Right renal pelvis (tissue), 4 donors: ENCODE results near the gene ARAP1. TPM values are rescaled to one million over a fixed set of nuclear protein-coding genes. Genes with fewer than 3 reads are reported as not detected.

Source experiments
- DNase-seq, 4 donors: peaks; one replicate each; pipeline ENCODE4 v3.0.0-alpha.2; 2013; ENCODE audit warnings: low read depth in 4 of 4, low spot score in 3 of 4, missing footprints in 1 of 4
- polyA plus RNA-seq, 4 donors: library from polyadenylated mRNA; unstranded; fragments of 120-200 nt; gene quantifications; one replicate each; pipeline ENCODE4 v1.2.1, GENCODE V29; 2013; ENCODE audit not compliant: insufficient read length in 4 of 4

The ARAP1 gene
- polyA plus RNA-seq, 4 donors = 62.1 to 85.6 (median 65.4) TPM

DNA sequence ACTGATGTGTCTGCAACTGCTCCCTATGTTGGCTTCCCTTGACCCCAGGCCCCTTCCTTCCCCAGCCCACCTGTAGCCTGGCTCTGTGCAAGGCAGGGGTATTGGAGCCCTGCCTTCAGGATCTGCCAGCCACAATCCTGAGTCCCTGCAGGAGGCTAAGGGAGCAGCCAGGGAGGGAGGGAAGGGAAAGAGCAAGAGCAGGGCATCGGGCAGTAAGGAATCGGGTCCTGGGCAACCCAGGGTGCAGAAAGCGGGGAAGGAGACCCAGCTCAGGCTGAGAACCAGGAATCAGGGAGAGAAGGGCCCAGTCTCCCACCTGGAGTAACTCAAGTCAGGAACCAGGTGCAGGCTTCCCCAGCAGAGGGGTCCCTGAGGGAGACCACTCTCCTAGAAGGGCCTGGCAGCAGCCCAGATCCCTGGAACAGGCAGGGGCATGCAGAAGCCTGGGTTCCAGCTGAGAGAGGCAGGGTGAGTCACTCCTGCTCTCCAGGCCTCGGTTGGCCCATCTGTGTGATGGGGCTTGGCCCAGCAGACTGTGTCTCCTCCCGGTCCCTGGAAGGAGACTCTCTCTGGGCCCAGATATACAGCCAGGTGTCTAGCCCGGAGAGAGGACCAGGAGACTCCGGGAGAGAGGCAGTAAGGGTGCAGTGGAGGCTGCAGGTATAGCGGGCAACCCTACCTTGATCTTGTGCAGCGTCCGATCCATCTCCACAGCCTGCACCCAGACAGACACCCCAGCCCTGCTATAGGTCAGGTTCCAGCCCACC lies 28.3 kb upstream of the ARAP1 start:
- DNase-seq = no peak

DNA sequence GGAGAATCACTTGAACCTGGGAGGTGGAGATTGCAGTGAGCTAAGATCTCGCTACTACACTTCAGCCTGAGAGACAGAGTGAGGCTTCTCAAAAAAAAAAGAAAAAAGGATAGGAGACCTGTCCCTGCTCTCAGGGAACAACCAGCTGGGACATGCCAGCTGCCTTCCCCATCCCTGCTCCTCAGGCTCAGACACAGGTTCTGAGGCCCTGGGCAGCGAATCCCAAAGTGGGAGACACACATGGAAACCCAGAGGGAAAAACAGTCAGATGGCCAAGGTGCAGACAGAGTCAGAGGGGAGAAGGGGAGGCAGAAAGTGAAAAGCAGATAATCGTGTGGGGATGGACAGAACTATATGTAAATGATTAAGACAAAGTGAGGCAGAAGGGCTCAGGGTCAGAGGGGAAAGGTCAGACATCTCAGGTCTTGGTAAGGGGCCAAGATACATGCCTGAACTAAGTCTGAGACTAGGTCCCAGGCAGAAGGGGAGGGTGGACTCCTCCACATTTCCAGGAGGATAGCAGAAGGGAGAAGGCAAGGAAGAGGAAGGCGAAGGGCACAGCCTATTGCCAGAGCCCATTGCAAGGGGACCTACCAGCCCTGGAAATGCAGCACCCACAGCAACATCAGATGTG lies 27.4 kb upstream of the ARAP1 start:
- DNase-seq = no peak

DNA sequence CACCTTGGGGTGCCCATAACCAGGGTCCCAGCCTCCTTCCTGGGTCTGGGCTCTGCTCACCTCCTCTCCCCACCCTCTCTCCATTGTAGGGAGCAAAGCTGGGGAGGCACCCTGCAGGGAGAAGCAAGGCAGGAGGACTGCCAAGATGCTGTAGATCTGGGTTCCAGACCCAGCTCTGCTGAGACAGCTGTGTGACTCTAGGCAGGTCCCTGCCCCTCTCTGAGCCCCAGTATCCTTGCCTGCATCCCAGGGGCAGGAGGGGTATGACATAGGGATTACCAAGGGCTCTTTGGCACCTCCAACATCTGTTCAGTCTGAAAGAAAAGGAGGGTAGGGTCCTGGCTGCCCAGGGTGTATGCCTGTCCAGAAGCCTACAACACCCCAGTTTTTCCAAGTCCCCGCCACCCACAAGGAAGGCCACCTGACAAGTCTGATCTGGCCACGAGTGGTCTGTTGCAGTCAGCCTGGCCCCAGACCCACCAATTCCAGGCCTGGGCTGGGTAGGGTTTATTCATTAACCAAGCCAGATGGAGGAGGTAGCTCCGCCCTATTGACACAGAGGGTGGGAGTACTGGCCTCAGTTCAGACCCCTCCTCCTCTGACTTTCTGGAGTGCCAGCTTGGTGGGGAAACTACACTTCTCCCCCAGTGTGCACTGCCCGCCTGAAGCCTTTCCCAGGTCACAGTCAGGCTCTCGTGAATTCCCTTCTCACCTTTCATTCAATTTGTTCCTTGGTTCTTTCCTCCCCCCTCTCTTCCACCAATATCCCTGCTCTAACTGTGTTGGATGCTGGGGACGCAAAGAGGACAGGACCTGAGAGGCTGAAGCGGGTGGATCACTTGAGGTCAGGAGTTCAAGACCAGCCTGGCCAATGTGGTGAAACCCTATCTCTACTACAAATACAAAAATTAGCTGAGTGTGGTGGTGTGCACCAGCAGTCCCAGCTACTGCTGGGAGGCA lies 26.6 kb upstream of the ARAP1 start:
- DNase-seq = peak in 1 of 4 donors; percentile 53

DNA sequence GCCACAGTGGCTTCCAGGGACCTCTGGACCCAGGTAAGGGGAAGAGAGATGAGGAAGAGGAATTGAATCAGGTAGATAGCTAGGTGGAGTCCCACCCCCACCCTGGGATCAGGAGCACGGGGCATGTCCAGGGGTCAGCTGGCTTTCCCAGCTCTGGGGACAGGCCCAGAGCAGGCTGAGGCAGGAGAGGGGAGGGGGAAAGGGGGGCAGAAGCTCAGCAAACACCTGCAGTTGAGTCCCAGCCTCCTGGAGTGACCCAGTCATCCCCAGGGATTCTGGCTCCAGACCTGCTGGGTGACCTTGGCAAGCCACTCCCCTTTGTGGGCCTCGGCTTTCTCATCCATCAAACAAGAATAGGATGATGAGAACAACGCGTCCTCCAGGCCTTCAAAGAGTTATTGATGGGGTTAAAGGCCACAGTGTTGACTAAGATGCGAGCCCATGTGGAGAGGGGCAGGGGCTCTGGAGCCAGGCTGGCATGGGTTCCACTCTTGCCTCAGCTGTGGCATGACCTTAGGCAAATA lies 25.6 kb upstream of the ARAP1 start:
- DNase-seq = no peak

DNA sequence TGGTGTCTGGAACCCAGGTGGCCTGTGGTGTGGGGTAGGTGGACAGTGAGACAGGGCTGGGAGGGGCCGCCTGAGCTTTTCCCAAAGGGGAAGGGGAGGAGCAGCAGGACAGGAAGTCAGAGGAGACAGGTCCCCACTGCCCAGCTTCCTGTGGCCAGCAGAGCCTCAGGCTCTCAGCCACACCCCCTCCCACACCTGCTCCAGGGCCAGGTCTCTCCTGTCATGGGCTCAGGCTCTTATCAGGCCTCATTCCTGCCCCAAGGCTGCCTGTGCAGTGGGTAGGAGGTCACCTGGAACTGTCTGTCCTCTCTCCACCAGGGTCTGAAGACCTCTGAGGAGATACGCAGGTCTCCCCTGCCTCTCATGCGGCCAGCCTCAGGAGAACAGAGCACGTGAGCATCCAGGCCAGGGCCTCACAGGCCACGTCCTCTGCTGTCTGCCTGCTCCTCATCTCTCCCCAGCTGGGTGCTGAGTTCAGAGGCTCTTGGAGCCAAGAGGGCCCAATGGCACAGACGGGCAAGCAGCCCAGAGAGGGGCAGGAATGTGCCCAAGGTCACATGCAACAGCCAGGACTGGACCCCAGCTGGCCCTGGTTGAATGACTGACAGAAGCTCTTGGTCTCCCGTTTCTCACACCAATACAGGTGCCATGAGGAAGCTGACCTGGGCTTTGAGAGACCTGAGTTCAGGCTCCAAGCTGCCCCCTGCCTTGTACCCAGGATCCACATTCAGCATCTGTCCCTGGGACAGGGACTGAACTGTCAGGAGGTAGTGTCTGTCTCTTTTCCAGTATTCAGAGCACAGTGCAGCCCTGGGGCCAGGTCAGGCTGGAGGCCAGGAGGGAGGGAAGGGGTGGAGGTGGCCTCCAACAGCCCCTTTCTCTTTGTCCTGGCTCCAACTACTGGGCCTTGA lies 24.9 kb upstream of the ARAP1 start:
- DNase-seq = no peak

DNA sequence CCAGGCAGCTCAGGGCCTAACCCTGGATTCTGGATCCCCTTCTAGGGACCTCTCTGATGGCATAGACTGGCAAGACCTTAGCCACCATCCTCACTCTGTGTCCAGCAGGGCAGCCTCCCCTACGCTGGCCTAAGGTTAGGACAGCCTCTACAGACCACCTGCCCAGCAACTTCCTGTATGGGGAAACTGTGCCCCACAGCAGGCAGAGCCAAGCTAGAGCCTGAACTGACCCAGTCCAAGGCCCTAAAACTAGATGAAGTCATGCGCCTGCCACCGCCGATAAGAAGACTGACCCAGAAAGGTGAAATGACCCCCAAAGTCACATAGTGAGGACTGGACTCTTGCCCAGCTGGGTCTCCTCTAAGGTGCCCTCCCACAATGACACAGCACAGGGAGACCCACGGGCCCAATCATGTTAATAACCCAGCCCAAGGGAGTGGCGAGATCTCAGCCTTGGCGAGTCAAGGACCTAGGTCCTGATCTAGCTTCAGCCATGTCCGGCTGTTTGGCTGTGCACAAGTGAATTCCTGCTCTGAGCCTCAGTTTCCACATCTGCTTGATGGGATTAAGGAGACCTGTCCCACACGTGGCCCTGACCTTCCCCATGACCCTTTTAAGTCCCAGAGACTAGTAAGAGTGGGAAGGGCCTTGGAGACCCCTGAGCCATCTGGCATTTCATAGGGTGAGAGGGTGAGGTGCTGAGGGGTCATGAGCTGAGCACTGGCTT lies 24.1 kb upstream of the ARAP1 start:
- no peak for DNase-seq

DNA sequence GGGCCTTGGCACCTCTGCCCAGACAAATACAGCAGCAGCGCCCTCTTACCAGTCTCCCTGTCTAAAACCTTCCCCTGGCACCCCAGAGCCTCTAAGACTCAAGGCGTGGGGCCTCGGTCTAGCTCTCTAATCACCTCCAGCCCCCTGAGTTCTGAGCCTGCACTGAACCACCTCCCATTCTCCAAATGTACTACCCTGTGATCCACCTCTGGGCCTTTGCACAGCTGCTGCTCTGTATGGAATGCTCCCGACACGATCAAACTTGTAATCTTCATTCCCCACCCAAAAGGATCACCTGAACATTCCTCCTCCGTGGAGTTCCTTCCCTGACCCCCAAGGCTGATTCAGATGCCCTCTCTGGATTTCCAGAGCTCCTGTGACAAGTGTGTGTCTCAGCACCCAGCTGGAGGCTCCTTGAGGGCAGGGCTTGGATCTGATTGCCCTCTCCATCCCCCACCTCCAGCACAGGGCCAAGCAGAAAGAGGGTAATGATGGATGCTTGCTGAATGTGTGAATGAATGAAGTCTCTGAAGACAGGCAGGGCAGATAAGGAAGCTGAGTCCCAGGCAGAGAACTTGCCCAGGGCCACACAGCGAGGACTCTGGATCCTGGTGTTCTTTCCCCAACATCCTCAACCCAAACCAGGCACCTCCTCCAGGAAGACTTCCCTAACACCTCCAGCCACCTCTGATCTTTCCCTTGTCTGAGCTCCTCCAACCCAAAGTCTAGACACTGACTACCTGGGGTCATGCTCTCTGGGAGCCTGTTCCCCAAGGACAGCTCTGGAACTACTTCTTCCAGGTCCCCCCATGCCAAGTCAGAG lies 23.3 kb upstream of the ARAP1 start:
- no peak for DNase-seq

DNA sequence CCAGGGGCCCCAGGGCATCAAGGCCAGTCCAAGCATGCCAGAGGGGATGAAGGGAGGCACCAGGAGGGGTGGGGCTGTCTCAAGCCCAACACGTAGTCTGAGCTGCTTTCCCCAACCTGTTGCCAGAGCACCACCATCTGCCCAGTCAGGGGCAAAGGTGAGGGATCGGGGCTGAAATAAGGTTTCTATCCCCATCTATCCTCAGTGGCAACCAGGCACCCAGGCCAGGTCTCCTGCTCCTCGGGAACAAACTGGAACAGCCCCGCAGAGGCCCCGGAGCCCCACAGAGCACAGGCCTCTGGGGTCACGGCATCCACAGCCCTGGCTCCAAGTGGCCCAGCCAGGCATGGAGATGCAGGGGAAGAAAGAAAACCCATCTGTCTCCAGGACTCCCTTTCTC lies 22.3 kb upstream of the ARAP1 start:
- no peak for DNase-seq

DNA sequence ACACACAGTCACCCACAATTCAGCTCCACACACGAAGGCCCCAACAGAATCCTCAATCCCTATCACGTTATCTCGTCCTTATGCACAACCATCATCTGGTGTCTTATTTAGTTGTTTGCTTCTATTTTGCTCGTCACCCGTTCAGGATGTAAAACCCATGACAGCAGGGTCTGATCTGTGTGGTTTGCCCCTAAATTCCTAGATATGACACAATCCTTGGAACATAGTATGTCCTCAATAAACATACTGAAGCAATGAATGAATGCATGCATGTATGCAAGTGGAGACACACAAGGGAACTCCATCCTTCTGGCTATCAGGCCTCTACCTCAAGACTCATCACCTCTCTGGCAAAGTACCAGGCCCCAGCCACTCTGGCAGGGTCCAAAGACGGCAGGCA lies 21.5 kb upstream of the ARAP1 start:
- no peak for DNase-seq

DNA sequence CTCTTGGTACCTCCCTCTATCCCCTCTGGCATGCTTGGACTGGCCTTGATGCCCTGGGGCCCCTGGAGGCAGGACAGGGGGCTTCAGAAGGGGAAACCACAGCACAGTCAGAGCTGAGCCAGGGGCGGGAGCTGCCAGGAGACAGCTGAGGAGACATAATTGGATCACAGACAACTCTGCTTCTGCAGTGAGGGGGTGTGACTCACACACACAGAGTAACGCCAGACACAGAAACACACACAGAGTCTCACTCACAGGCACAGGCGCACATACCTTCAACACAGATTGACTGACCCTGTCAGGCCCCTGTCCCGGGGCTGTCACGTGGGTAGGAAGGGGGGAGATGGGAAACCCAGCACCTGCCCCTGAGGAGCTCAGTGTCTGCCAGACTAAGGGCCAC lies 21.1 kb upstream of the ARAP1 start:
- no peak for DNase-seq

DNA sequence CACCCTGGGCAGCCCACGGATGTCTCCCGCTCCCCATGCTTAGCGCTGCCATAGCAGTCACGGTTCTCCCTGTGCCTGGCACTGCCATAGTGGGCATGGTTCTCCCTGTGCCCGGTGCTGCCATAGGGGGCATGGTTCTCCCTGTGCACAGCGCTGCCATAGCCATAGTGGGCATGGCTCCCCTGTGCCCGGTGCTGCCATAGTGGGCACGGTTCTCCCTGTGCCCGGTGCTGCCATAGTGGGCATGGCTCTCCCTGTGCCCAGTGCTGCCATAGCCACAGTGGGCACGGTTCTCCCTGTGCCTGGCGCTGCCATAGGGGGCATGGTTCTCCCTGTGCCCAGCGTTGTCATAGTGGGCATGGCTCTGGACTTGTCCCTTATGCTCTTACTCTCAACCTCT lies 19.9 kb upstream of the ARAP1 start:
- DNase-seq = no peak

DNA sequence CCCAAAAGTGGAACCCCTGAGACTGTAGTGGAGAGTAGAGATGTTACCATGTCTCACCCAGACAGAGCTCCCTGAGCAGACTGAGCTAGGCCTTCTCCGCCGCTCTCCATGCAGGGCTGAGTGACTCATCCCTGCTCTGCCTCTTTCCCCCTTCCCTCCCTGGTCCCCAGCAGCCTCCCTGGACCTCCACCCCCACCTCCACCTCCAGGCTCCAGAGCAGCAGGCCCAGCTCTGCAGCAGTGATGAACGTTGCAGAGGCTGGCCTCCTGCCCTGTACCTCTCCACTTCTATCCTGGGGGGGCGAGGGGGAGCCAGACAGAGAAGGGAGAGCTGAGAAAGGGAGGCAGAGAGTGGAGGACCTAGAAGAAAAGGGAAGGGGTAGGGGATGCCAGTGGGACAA lies 19.3 kb upstream of the ARAP1 start:
- no peak for DNase-seq

DNA sequence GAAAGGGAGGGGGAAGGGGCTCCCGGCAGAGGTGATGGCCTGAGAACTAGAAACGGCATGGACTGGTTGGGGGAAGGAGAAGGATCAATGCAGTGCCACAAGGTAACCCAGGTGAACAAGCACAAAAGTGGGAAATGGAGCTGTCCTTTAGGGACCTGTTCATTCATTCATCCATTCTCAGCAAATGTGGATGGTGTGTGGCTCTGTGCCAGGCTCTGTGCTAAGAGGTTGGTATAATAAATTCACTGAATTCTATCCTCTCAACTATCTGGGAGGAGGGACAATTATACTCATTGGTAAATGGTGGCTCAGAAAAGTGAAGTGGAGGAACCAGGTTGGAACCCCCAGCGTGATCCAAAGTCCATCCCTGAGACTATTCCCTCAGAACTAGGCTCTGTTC lies 18.6 kb upstream of the ARAP1 start:
- DNase-seq = no peak

DNA sequence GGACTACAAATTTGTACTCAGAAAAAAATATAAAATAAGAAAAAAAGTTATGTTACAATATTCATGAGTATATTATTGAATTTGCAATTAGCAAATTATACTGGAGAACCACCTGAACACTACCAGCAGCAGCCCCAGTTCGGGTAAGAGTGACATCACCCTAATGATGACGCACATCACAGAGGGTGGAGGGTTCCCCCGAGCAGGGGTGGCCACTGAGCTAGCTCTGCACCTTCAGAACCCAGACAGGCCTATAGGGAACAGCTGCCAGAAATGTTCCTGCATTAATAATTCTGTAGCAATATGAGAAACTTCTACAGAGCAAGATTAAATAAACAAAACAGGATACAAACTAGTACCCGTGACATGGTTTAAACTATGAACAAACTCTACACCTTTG lies 17.5 kb upstream of the ARAP1 start:
- DNase-seq = no peak

DNA sequence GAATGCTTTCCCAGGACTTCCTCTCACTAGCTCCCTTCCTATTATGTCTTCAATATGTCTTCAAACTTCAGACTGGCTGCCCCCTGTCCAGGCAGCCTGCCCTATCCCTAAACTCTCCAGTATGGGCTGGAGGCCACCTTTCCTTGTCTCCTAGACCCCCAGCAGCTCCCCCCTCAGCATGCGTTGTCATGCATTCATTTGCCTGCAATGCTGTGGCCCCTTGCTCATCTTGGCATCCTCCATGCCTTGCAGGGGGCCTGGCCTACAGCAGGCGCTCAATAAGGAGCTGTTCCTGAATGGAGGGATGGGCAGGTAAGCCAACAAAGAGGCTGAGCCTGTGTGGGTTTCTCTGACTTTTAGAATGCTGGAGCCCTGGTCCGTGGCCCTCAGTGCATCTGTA lies 16.4 kb upstream of the ARAP1 start:
- DNase-seq = no peak

DNA sequence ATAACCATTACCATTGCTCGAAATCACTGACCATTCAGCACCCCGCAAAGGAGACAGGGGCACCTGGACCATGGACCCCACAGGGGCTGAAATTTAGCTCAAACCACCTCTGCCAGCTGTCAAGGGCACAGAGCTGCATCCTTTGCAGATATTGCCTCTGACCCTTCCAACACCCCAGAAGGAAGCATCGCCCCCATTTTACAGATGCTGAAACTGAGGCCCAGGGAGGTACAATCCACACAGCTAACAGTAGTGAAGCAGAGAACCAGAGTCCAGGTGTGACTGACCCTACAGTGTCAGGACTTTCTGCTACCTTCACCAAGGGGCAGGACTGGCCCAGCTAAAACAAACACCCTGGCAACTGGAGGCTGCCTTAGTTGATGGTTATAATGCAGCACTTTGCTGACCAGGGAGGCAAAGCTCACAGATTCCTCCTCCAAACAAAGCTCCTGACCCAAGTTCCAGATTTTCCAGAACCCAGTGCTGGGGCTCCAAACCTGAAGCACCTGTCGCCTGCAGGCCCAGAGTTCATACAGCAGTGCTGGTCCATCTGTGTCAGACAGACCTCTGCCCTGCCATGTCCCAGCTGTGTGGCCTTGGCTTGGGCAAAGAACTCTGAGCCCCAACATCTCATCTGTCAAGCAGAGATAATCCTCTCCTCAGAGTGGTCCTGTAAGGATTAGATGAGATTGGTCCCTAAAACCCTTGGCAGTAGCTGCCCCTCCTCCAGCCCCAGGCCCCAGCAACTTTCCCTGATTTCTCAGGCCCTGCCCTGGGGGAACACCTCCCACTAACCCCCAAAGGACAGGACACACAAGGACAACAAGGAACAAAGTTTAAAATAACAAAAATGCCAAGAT lies 15.2 kb upstream of the ARAP1 start:
- no peak for DNase-seq

DNA sequence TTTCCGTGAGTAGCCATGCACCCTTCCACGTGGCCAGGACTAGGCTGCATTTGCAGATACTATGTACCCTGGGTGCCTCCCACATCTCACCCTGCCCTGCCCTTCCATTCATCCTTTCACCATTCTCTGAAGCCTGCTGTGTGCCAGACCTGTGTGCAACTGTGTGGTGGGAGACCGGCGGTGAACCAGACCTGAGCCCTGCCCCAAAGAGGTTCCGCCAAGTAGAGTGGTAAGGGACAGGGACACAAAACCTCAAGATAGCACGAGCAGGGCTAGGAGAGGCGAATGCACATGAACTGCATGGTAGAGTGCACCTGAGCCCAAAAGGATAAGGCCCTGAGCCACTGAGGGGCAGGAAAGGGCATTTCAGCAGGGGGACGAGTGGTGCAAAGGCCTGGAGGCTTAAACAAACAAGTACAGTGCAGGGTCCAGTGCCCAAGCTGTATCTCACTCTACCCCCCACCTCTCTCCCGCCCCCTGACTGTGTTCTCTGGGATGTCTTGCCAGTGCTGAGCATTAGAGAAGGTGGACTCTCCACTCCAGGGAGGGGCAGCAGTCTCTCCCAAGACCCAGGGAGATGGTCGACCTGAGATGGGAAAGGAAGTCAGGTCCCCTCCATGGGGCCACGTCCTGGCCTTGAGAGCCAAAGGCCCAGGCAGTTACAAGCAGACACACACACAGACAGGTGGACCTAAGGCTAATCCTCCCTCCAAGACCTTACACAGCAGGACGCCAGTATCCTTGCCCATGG lies 14.1 kb upstream of the ARAP1 start:
- no peak for DNase-seq
